ENCODE results near the gene CNTNAP3. TPM values are rescaled to one million over a fixed set of nuclear protein-coding genes. Genes with fewer than 3 reads are reported as not detected.
"Not testable (repeated sequence)": the region's sequence is repeated elsewhere in the genome, so short reads cannot be mapped to it uniquely, and the experiment has no call there.

Gene CNTNAP3
- total RNA-seq (1 to 10 TPM in 4 of 7 donors, under 1 TPM in 3; 0.38 to 2.6 (median 1.5) TPM), polyA plus RNA-seq (1 to 10 TPM in 1 of 2 donors, under 1 TPM in 1; 0.71 to 1.3 TPM)
- long read RNA-seq, donor 1 = 0 reads
- long read RNA-seq, donor 2 = 0 reads
- long read RNA-seq, donor 3, partial matches to known transcripts = 0 of 1 reads
- long read RNA-seq, donor 3, other reads (novel, unspliced or antisense) = 1 of 1 reads

DNA sequence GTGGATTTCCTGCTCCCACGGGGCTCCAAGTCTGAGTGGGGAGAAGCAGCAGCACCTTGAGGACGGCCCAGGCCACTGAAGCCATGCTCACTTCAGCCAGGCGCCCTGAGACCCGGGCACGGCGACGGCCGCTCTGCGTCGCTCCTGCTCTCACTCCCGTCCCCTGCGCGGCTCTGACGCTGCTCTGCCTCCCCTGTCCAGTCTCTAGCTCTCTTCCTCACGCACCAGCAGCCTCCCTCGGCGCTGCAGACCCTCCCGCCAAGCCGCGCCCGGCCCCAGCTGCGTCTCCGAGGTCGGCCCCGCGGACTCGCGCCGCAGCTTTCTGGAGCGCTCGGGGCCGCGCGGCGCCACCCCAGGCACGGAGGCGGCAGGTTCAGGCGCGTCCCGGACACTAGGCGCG, at the start of gene CNTNAP3:
Gene CNTNAP3, minus strand, starts transcription at position 188 of the 400 bp plus-strand sequence. Its CDS starts 103 bp downstream, at position 85.
- H3K4me3 ChIP-seq; H3K9me3 ChIP-seq; DNase-seq; intact Hi-C loops (cut with DNase I); H3K27me3 ChIP-seq; H3K27ac ChIP-seq; H3K4me1 ChIP-seq (ENCODE audit: insufficient read depth); H3K36me3 ChIP-seq: not testable (repeated sequence)
- WGBS, 3 donors = 0% methylated on average over 5 of the region's 42 CpGs; no CpG with 5 or more reads in 2 of the 3 donors

DNA sequence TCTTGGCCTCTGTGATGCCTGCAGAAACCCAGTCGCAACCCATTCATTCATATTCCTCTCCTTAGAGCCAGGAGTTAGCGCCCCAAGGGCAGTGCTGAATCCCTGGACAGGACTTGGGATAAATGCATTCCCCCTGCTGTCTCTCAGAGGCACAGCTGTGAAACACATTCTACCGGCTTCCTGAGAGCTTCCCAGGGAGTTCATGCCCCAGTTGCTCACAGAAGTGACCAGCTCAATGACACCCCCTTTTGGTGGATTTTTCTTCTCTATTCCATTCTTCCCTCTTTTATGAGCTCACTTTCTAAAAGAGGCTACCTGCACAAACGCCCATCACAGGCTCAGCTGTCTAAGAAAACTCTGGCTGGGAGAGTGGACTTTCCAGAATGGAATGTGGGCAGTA, 8.0 kb downstream of the CNTNAP3 start:
- intact Hi-C loops (cut with DNase I); H3K4me3 ChIP-seq: not testable (repeated sequence)
- 44% methylated on average over 2 of the region's 4 CpGs; no CpG with 5 or more reads in 2 of the 3 donors for whole genome bisulfite sequencing, 3 donors

DNA sequence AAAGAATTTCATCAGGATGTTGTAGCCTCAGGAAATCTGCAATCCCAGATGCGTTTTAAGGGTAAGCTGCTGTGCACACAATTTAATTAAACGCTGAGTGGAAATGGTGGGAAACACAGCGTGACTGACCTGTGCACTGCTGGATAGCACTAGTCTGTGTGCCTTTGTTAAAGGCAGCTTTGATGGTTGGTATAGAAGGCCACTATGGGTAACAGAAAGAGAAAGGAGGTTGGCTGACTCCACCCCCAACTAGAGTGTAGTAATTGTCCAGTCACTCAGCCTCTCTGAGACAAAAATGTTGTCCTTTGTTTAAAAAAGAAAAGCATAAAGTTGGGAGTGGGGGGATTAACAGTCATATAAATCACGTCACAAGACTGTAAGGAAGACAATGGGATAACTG, 45.5 kb downstream of the CNTNAP3 start:
- H3K36me3 ChIP-seq; DNase-seq; H3K27me3 ChIP-seq; H3K9me3 ChIP-seq; intact Hi-C loops (cut with DNase I); H3K4me3 ChIP-seq; H3K27ac ChIP-seq; H3K4me1 ChIP-seq (ENCODE audit: insufficient read depth): not testable (repeated sequence)
- WGBS, 3 donors = no CpG with 5 or more reads among the region's 4 CpGs

More for the DNA sequence above, 8.0 kb downstream of the CNTNAP3 start:
- DNase-seq; H3K4me1 ChIP-seq (ENCODE audit: insufficient read depth); H3K9me3 ChIP-seq; H3K27me3 ChIP-seq; H3K27ac ChIP-seq; H3K36me3 ChIP-seq: not testable (repeated sequence)

DNA sequence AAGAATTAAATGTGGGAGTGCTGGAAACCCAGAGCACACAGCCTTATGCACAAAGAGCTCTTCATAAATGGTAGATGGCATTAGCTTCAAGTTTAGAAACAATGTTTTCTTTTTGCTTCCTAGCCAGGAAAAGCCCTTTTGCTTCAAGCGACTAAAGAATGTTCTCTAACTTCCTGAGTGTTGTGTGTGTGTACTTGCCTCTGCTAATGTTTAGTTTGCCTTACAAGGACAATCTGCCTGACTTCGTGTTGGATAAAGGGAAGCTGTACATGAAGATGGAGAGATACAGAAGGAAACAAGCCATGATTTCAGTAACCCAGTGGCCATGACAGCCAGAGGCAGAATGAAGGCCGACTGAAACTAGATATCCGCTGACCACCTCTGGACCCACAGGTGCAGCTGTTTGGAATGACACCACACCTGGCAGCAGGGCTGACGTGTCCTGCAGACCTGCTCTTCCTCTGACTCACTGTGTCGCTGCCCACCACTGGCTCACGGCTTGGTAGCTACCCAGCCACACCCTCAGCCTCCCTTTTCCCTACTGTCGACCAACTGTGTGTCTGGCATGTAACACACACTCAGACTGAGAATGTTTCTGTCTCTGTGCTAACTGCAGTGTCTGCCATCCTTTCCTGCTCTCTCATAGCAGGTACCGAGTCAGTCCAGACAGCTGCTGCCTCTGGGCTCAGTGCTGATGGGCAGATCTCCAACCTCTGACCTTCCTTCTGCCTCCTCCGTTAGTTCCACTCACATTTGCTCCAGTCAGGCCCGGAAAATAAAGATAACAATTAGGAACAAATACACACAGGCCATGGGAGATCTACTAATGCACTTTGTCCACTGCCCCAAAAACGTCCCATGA, 55.6 kb downstream of the CNTNAP3 start:
- H3K36me3 ChIP-seq; H3K4me1 ChIP-seq (ENCODE audit: insufficient read depth); H3K27ac ChIP-seq; DNase-seq; intact Hi-C loops (cut with DNase I); H3K4me3 ChIP-seq; H3K27me3 ChIP-seq; H3K9me3 ChIP-seq: not testable (repeated sequence)
- 0% methylated on average over 1 of the region's 12 CpGs; no CpG with 5 or more reads in 2 of the 3 donors for WGBS, 3 donors

DNA sequence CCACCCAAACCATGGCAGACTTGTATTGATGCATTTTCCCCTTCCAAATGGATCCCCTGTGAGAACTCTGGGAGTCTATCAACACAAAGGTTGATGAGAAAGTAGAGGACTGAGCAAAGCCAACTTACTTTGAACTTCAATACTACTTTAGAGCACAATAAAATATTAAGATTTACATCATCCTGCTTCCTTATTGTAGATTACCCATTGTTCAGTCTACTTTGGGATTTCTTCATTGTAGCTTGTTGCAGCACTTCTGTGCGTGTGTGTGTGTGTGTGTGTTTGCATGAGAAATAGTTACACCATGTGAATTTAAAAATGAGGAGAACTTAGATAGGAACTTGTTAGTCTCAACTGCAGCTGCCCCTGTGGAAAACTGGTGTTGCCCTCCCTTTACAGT, 72.0 kb downstream of the CNTNAP3 start:
- H3K4me3 ChIP-seq; intact Hi-C loops (cut with DNase I): not testable (repeated sequence)
- no CpG with 5 or more reads among the region's 1 CpG for WGBS, 3 donors

DNA sequence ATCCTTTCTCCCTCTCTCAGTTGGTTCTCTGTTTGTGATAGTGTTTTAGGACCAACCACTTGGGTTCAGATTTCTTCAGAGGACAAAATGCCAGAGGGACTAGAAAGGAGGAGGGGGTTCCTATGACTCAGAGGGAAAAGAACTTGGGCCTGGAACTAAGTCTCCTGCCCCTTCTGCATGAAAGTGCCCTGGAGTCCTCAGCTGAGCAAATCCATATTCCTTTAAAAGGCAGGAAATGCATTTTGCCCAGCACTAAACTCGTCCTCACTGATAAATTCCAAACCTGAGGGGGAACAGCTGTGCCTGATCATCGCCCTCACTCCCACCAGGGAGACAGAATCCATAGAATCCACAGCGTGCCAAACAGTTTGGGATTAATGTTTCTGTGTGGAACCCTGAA, 78.2 kb downstream of the CNTNAP3 start:
- H3K36me3 ChIP-seq; H3K27ac ChIP-seq; H3K4me1 ChIP-seq (ENCODE audit: insufficient read depth); H3K4me3 ChIP-seq; H3K27me3 ChIP-seq; DNase-seq; H3K9me3 ChIP-seq; intact Hi-C loops (cut with DNase I): not testable (repeated sequence)
- WGBS, 3 donors = no CpG with 5 or more reads among the region's 3 CpGs

More for the DNA sequence above, 72.0 kb downstream of the CNTNAP3 start:
- H3K27ac ChIP-seq; H3K27me3 ChIP-seq; H3K36me3 ChIP-seq; DNase-seq; H3K4me1 ChIP-seq (ENCODE audit: insufficient read depth); H3K9me3 ChIP-seq: not testable (repeated sequence)

DNA sequence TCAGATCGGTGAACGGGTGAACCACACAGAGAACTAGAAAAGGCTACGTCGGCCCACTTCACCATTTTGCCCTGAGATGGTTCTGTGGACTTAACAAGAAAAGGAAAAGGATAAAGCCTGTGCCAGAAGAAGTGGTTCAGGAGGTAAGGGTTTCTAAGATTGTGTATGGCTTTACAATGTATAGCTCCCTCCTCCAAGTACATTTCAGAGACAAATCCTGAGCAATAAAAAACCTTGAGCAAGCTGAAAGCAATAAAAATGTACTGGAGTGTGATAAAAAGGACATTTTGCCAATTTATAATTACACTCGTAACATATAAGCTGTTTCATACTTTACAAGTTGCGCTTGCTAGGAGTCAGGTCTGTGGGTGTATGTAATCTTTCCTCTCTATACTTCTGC, 81.3 kb downstream of the CNTNAP3 start:
- H3K27ac ChIP-seq; H3K36me3 ChIP-seq; H3K9me3 ChIP-seq; DNase-seq; H3K4me3 ChIP-seq; H3K27me3 ChIP-seq; intact Hi-C loops (cut with DNase I); H3K4me1 ChIP-seq (ENCODE audit: insufficient read depth): not testable (repeated sequence)
- WGBS, 3 donors = 92% methylated on average over 2 of the region's 6 CpGs; no CpG with 5 or more reads in 2 of the 3 donors

DNA sequence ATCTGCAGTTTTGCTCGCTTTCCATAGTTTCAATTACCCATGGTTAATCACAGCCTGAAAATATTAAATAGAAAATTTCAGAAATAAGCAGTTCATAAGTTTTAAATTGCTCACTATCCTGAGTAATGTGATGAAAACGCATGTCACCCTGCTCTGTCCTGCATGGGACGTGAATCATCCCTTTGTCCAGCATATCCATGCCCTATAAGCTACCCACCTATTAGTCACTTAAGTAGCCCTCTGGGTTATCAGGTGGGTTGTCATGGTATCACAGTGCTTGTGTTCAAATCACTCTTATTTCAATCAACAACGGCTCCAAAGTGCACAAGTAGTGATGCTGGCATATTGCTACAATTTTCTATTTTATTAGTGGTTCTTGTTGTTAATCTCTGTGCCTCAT, 82.1 kb downstream of the CNTNAP3 start:
- H3K4me1 ChIP-seq (ENCODE audit: insufficient read depth); intact Hi-C loops (cut with DNase I); DNase-seq: not testable (repeated sequence)

DNA sequence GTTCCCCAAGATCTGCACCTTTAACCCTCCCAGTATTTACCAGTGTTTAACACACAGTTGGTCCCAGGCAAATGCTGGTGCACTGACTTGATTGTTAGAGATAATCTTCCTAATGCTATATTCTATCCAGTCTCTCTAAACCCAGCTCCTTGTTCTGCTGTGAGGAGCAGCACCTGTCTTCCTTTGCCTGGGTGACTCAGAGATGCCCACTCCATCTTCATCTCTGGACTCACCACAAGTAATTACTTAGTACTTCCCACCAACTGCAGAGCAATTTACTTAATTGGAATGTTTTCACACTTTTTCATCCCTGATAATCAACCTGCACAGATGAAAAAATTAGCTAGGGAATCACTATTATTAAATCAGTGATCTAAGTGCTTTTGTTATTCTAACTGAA, 87.6 kb downstream of the CNTNAP3 start:
- H3K27me3 ChIP-seq; H3K4me1 ChIP-seq (ENCODE audit: insufficient read depth); H3K4me3 ChIP-seq; H3K36me3 ChIP-seq; DNase-seq; intact Hi-C loops (cut with DNase I); H3K9me3 ChIP-seq; H3K27ac ChIP-seq: not testable (repeated sequence)

More for the DNA sequence above, 82.1 kb downstream of the CNTNAP3 start:
- H3K9me3 ChIP-seq, H3K27me3 ChIP-seq, H3K4me3 ChIP-seq, H3K27ac ChIP-seq, H3K36me3 ChIP-seq: not testable (repeated sequence)
- WGBS, 3 donors = no CpG with 5 or more reads among the region's 4 CpGs

DNA sequence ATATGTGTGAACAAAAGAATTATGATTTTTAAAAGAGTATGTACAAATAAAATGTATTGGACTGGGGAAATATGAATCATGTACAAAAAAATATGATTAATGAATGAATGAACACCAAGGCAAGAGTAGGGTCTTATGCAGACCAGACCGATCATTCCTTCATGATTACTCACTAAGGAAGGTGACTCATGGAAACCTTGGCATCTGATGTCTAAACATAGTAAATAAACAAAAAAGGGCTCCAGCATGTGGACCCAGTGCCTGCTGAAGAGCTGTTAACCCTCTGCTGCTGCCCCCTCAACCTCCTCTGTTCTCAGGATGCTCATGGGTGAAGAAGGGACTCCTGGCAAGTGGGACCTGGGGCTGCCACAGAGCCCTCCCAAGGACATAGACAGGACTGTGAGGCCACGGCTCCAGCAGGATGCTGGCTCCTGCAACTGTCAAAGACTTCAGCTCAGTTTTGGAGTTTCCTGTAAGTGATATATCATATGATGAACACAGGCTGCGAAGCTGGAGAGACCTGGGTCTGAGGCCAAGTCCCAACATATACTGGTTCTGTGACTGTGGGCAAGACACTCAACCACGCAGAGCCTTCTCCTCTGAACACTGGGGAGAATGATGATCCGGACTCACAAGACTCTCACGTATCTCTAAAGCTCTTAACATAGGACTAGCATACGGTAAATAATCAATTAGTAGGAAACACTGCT, 89.8 kb downstream of the CNTNAP3 start:
- H3K9me3 ChIP-seq; H3K4me3 ChIP-seq; intact Hi-C loops (cut with DNase I); H3K27ac ChIP-seq; H3K36me3 ChIP-seq; H3K27me3 ChIP-seq; H3K4me1 ChIP-seq (ENCODE audit: insufficient read depth); DNase-seq: not testable (repeated sequence)
- WGBS, 3 donors = no CpG with 5 or more reads among the region's 7 CpGs

DNA sequence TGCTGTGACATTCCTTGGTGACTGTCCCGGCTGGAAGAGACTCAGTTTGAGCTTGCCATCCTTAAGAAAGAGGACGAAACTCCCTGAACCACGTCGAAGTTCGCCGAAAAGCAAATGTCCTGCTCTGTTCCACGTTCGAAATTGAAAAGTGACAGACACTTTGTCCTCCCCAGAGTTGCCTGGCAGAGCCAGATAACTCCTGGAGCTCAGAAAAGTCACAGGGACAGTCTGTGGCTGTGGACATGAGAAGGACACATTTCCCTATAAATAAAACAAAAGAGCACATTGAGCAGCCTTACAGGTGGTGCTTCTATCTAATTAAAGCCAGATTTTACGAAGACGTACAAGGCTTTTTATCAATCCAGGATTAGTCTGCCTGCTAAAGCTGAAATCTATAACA, 116.6 kb downstream of the CNTNAP3 start:
- WGBS, 3 donors = no CpG with 5 or more reads among the region's 10 CpGs
- DNase-seq; H3K4me3 ChIP-seq; H3K36me3 ChIP-seq; H3K9me3 ChIP-seq; H3K4me1 ChIP-seq (ENCODE audit: insufficient read depth); H3K27ac ChIP-seq; intact Hi-C loops (cut with DNase I); H3K27me3 ChIP-seq: not testable (repeated sequence)
